HEK293 (cell line): ENCODE data around the gene SAC3D1.

Source experiments
- BCL11B ChIP-seq: fragments of 450-650 bp; formaldehyde crosslinking; IDR thresholded peaks from 2 replicates; pipeline ENCODE4 v1.5.1; 2016; ENCODE audit warnings: low read depth, missing biosample characterization, missing genetic modification characterization
- CTCF ChIP-seq: fragments of 450-650 bp; formaldehyde crosslinking; IDR thresholded peaks from 2 replicates; pipeline ENCODE4 v1.5.1; 2016; ENCODE audit warnings: missing biosample characterization, missing genetic modification characterization
- KLF10 ChIP-seq: fragments of 450-650 bp; IDR thresholded peaks from 2 replicates; pipeline ENCODE4 v1.5.1; 2018; ENCODE audit warnings: missing biosample characterization, mild to moderate bottlenecking, missing genetic modification characterization
- ZBTB11 ChIP-seq: fragments of 450-650 bp; formaldehyde crosslinking; conservative IDR thresholded peaks from 2 replicates; pipeline ENCODE4 v1.5.1; 2016; ENCODE audit warnings: low read depth, missing biosample characterization, missing genetic modification characterization
- ZNF707 ChIP-seq: fragments of 450-650 bp; formaldehyde crosslinking; IDR thresholded peaks from 2 replicates; pipeline ENCODE4 v1.5.1; 2016; ENCODE audit warnings: missing biosample characterization, missing genetic modification characterization

- no peak for TF ChIP-seq CTCF (tag by site-specific recombination)
- no peak for TF ChIP-seq ZNF707 (tag by site-specific recombination)
- no peak for TF ChIP-seq KLF10 (tag by site-specific recombination)
- TF ChIP-seq ZBTB11 (tag by site-specific recombination): no peak
- TF ChIP-seq BCL11B (tag by site-specific recombination): no peak
Observed at GRCh38 chr11:64998141-64998540, 42.9 kb upstream of the SAC3D1 start.
